NCI-H2196 treated with DMSO at 0.1 percent for 48 hours (cell line): Measurements from ENCODE around the gene AGBL4.
A peak's percentile ranks its signal among the peaks of the same experiment; 100 is the strongest.

Experiments
- DNase-seq: peaks from one replicate; lab custom pipeline; 2025; ENCODE audit not compliant: unreplicated experiment; lab: John Stamatoyannopoulos, UW

AGBL4 gene

GRCh38 chr1:48851638-48852037 lies 1172.1 kb downstream of the AGBL4 start:
- no peak for DNase-seq

DNA sequence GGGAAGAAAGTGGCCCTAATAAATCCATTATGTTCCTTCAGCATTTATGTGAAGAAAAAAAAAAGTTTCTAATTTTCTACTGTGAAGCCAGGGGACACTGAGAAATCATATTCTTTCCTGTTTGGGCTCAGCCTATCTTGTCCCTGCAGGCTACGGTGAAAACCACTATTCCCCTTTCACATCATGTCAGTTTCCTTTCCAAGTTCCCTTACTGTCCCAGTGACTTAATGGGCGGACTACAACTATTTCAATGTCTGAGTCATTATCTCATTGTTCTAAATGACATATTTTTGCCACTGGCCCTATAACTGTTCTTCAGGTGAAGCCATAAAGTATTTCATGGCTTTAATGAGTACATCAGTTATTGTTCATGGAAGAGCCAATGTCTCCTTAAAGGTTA lies 1175.7 kb downstream of the AGBL4 start:
- DNase-seq = no peak

DNA sequence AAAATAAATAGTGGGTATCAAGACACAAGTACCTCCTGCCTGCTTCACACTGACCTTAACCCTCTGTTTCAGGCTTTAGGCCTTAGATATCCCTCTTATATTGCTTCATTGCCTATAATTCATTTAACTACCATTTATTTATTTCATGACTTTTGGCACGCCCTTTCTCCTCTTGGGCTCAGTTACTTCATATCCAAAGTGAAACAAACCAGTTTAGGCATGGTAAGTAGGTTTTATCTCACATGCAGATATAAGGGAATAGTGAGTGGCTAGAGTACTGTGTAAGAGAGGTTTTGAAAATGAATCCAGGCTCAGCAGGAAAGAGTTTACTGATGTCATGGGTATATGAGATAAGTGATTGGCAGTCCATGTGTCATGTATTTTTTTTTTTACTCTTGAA lies 1177.3 kb downstream of the AGBL4 start:
- no peak for DNase-seq

- DNase-seq = no peak
Observed at GRCh38 chr1:48844187-48844586, 1179.6 kb downstream of the AGBL4 start.

- no peak for DNase-seq
Observed at GRCh38 chr1:48841966-48842365, 1181.8 kb downstream of the AGBL4 start.

GRCh38 chr1:48841461-48841860 lies 1182.3 kb downstream of the AGBL4 start:
- DNase-seq = no peak

DNA sequence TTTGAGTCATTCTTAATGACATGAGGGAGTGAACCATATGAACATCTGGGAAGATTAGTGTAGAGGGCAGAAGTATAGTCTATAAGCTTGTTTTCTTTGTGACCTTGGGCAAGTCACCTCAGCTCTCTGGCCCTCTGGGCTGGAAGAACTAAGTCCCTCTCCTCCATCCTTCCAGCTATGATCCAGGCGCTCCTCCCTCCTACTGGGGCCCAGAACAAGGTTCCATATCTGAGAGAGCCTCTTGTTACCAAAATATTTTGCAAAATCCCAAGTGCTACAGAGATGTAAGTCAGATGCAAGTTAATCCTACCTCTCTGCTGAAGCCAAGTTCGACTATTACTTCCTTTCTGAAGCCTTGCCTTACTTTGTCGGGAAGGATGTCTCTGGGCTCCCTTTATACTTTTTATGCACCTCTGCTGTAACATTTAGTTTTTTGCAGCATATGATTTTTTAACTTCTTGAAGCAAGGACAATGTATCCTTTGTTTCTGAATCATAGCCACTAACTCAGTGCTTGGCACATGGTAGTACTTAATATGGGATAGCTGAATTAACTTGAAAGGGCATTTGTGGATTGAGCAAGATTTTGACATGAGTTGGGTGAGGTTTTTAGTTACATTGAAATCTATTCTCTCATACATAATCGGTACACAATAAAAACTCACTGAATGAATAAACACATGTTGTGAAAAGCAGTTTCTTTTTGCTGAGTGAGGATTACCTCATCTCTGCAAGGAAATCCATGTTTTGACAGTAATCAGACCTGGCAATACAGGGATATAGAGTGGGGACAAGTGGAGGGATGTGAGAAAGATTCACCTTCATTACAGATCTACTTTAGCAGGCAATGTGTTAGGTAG lies 1192.4 kb downstream of the AGBL4 start:
- no peak for DNase-seq

- DNase-seq = no peak
Observed at GRCh38 chr1:48830715-48831114, 1193.0 kb downstream of the AGBL4 start.

- no peak for DNase-seq
Observed at GRCh38 chr1:48829446-48829845, 1194.3 kb downstream of the AGBL4 start.

DNA sequence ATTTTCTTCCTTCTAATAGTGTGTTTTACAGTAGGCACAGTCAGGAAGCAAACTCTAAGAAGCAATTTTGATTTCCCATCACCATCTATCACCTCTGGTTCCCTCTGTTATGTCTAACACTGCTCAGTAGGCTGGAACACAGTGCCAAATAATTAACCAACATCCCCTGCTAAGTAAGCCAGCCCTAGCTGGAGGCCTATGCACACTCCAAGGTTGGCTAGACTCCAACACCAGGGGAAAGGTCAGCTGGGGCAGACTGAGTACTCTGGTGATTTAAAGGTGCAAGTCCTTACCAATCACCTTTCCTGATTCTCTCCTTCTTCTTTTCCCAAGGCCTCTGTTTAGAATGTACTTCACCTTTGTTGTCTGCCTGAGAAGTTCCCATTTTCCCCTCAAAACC lies 1200.6 kb downstream of the AGBL4 start:
- peak; percentile 42 for DNase-seq

DNA sequence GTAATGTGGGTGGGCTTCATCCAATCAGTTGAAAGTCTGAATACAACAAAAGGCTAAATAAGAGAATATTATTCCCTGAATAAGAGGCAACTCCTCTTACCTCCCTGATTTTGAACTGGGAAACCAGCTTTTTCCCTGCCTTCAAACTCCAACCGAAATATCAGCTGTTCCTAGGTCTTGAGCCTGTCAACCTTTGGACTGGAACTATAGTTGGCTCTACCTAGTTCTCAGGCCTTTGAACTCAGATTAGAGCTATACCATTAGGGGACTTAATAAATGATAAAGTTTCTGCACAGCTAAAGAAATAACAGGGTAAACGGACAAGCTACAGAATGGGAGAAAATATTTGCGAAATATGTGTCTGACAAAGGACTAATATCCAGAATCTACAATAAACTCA lies 1203.3 kb downstream of the AGBL4 start:
- no peak for DNase-seq

DNA sequence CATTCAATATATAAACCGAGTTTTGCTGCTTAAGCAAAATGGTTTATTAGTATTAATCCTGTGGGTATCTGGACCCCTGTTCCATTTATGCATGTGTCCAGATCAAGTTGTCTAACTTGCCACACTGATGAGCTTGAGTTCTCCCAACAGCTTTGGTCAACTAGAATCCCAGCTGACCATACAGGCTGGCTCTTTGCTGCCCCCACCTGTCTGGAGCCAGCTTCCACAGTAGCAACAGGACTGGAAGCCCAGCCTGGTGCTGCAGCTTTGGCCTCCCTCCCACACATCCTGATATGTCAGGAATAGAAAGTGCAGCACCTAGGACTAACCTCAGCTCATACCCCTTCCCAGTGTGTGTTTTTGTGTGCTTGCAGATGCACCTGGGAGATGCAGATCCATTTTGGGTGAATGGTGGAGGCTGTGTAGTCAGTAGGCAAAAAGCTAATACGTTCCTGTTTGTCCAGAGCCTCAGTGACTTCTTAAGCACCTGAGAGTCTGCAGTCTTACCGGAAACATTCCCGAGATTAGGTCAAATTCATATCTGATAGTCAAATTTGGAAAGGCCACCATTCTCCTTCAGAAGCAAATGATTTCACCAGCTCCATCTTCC lies 1206.1 kb downstream of the AGBL4 start:
- peak; percentile 28 for DNase-seq

GRCh38 chr1:48810740-48811139 lies 1213.0 kb downstream of the AGBL4 start:
- DNase-seq = no peak

- no peak for DNase-seq
Observed at GRCh38 chr1:48808496-48808895, 1215.3 kb downstream of the AGBL4 start.

DNA sequence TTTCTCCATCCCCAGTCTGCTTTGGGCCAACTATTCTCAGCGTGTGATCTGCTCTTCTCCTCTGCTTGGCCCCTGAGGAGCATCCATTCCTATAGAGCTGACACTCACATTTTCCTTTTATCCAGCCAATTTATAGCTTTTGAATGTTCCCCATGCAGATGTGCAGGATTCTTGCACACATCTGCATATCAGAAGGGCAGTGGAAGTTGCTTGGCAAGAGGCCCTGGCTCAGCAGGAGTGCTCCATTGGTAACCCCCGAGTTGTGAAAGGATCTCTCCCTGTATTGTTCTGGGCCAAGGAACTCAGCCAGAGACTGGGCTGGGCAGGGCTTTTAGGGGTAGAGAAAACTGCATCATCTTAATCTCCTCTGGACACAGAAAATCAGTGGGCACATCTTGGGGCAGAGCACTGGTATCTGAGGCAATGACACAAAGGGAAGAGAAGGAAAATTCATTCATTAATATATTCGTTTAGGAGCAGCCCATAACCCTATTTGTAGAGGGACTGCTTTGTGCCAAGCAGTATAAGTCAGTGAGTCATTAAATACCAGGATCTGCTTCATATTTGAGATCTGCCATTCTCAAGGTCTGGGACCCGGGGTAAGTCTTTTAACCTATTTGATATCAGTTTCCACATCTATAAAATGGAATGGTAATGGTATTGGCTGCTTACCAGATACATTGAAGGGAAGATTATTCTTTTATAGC lies 1216.0 kb downstream of the AGBL4 start:
- DNase-seq = no peak

DNA sequence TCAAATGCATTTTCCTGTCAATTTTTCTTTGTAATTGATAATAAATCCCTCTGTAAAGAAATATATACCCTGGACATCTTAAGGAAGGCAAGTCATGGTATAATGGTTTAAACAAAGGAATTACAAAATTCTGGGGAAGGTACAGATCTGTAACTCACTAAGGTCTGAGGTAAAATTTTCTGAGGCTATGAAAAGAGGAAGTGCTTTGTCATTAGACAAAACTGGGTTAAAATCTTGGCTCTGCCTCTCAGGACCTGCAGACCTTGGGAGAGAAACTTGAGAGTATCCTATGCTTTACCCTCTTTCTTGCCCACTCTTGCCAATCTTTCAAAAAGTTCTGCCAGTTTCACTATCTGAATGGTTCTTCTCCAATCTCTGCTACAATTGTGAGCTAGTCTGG lies 1220.3 kb downstream of the AGBL4 start:
- DNase-seq = no peak

GRCh38 chr1:48794816-48795215 lies 1228.9 kb downstream of the AGBL4 start:
- DNase-seq = no peak

GRCh38 chr1:48793863-48794262 lies 1229.9 kb downstream of the AGBL4 start:
- no peak for DNase-seq

DNA sequence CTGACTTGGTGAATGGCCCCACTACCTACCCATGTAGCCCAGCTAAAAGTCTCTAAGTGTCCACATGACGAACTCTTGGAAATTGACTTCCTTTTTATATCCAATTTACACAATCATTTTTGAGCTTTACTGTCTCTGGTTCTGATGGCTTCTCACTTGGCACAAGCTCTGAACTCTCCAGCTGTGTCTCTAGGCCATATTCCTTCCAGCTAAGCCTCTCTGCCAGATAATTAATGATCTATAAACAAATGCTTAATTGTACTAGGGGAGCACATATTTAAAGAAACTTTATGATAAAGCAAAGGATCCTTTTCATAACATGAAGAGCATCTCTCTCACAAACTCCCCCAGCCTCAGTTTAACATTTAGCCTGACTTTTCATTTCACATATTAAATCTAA lies 1230.8 kb downstream of the AGBL4 start:
- DNase-seq = no peak

DNA sequence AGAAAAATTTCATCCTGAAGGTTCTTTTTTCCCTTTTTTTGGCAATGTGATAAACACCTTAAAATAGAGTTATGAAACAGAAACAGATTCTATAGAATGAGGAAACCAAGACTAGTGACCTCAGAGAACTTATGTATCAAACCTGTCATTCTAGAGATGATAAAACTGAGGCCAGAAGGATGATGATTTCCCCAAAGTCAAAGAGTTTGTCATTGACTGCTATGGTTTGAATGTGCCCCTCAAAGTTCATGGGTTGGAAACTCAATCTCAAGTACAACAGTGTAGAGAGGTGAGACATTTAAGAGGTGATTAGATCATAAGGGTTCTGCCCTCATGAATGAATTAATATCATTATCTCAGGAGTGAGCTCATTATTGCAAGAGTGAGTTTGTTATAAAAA lies 1233.4 kb downstream of the AGBL4 start:
- no peak for DNase-seq

GRCh38 chr1:48789903-48790302 lies 1233.9 kb downstream of the AGBL4 start:
- DNase-seq = no peak

- no peak for DNase-seq
Observed at GRCh38 chr1:48785869-48786268, 1237.9 kb downstream of the AGBL4 start.
